Hepatocyte (in vitro differentiated cells): ENCODE data around the gene ITGB2.

Source experiments
- EZH2 ChIP-seq: fragments of 200-600 bp; sonication (generic); IDR thresholded peaks from 2 replicates; pipeline ENCODE4 v1.6.1; 2016; ENCODE audit warnings: antibody characterized with exemption, mild to moderate bottlenecking, borderline replicate concordance
- TF ChIP-seq, protein P1 (sequence below): fragments of 200-600 bp; sonication (generic); IDR thresholded peaks from 2 replicates; pipeline ENCODE4 v1.5.1; 2016; ENCODE audit warnings: antibody characterized with exemption, mild to moderate bottlenecking; ENCODE audit not compliant: poor library complexity

DNA sequence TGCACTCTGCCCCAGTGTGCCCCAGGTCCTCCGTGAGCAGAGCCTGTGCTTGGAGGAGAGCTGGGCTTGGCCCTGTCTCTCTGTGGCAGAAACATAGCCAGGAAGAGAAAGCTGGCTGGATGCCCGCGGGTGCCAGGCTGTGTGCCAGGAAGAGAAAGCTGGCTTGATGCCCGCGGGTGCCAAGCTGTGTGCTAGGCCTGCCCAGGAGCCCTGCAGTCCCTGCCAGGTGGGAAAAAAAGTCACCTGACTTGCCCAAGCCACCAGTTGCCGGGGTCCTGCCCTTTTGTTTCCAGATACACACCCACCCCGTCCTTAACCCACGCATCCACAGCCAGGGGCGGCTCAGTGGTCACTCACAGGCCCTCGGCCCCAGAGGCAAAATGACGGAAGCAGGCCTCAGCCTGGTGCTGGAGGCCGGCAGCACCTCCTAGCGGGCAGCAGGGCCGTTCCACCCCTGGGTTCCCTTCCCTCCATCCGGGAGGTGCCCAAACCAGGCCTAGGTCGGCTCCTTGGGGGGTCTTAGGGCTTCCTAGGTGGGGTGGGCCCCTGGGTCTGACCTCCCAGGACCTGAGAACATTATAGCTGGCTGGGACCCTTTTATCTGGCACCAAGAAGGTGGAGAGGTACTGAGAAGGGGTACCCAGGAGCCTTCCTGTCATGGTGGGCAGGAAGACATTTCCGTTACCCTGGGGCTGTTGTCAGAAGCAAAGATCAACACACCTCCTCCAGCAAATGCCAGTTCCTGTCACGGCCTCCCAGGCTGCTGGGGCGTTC lies 9.1 kb downstream of the ITGB2 start:
- TF ChIP-seq, protein P1, sequence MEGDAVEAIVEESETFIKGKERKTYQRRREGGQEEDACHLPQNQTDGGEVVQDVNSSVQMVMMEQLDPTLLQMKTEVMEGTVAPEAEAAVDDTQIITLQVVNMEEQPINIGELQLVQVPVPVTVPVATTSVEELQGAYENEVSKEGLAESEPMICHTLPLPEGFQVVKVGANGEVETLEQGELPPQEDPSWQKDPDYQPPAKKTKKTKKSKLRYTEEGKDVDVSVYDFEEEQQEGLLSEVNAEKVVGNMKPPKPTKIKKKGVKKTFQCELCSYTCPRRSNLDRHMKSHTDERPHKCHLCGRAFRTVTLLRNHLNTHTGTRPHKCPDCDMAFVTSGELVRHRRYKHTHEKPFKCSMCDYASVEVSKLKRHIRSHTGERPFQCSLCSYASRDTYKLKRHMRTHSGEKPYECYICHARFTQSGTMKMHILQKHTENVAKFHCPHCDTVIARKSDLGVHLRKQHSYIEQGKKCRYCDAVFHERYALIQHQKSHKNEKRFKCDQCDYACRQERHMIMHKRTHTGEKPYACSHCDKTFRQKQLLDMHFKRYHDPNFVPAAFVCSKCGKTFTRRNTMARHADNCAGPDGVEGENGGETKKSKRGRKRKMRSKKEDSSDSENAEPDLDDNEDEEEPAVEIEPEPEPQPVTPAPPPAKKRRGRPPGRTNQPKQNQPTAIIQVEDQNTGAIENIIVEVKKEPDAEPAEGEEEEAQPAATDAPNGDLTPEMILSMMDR = no peak
- no peak for TF ChIP-seq EZH2
